Measurements from ENCODE around the gene ADCY3. TPM values are rescaled to one million over a fixed set of nuclear protein-coding genes. Genes with fewer than 3 reads are reported as not detected.

Gene ADCY3
- total RNA-seq, 1 donor from 2014 or later: 23.2 TPM

- DNase-seq (ENCODE audit: low spot score in 2 of 2) (no peak), FAIRE-seq (no peak)
Measured at GRCh38 chr2:24833821-24834732, 86.0 kb downstream of the ADCY3 start.

DNA sequence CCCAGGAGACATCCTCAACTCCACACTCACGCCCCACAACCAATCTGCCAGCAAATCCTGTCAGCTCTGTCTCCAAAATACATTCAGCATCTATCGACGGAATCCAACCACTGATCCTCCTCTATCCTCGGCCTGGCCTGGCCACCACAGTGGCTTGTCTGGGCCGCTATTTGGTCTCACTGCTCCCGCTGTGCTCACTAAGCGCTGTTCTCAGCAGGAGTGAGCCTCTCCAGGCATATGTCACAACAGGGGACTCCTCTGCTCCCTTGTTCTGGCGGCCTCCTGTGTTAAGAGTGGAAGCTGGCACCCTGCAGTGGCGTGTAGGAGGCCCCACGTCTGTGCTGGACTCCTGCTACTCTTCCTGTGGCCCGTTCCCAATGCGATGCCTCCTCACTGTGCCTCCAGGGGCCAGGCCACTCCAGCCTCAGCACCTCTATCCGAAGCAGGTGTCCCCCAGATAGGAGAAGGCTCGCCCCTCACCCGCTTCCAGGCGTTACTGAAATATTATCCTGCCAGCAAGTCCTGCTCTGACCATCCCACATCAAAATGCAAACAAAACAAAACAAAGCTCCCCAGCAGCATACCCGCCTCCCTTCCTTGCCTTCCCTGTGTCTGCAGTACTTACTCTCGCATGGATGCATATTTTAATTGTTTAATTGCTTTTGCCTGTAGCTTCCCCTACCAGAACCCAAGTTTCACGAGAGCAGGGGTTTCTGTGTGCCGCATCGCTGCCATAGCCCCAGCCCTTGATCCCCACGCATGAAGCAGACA, 86.9 kb downstream of the ADCY3 start:
- DNase-seq (ENCODE audit: low spot score in 2 of 2): no peak

GRCh38 chr2:24832521-24832920, 87.5 kb downstream of the ADCY3 start:
- DNase-seq (ENCODE audit: low spot score in 2 of 2) (no peak), FAIRE-seq (no peak)

More for the DNA sequence above, 86.9 kb downstream of the ADCY3 start:
- FAIRE-seq: no peak

DNA sequence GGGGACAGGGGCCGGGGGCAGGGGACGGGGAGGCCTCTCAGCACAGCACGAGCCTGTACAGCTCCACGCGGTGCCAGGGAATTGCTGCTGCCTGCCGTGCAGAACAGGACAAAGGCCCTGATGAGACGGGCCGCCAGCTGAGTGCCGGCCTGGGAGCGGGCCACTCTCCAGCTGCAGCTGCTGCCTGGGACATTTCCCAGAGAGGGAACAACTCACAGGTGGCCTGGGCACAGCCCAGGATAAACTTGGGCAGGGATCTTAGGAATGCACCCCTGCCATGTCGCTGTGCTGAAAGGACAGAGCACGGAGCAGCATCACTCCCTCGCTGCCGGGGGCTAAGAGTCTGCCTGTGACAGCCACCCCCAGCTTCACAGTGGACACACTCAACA, 88.0 kb downstream of the ADCY3 start:
- DNase-seq (ENCODE audit: low spot score in 2 of 2): peak; percentile 81 to 86
- FAIRE-seq: no peak

- FAIRE-seq (no peak), DNase-seq (ENCODE audit: low spot score in 2 of 2) (no peak)
Measured at GRCh38 chr2:24831221-24832072, 88.6 kb downstream of the ADCY3 start.

DNA sequence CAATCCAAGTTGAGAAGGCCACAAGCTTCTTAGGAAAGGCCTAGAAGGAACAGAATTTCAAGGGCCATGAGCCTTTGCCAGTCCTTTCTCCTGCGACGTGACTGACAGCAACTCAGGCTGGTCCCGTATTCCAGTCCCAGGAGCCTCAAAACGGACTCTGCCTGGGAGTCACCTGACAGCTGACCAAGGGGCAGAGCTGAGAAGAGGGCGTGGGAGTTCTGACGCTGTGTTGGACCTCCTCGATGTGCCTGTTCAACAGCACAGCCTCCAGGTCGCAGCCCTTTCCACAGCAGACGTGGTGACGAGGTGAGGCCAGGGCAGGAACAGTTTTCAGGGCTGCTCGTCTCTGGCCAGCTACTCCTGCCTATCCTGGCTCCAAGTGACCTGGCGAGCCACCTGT, 89.3 kb downstream of the ADCY3 start:
- no peak for DNase-seq (ENCODE audit: low spot score in 2 of 2)
- FAIRE-seq: no peak

DNA sequence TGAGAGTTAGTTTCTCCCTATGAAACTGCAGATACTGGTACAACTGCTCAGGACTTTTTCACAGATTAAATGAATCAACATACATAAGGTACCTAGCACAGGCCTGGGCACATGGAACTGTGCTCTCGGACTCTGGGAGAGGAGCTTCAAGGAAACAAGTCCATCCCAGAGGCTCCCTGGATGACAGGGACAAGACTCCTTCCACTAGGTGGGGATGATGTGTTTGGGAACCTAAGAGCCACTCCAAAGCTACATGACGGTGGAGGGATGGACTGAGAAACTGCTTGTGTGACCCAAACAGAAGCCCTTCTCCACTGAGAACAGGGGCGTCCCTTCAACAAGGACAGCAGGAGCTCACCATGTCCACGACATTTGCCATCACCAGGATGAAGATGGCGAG, 89.7 kb downstream of the ADCY3 start:
- FAIRE-seq (no peak), DNase-seq (ENCODE audit: low spot score in 2 of 2) (no peak)

DNA sequence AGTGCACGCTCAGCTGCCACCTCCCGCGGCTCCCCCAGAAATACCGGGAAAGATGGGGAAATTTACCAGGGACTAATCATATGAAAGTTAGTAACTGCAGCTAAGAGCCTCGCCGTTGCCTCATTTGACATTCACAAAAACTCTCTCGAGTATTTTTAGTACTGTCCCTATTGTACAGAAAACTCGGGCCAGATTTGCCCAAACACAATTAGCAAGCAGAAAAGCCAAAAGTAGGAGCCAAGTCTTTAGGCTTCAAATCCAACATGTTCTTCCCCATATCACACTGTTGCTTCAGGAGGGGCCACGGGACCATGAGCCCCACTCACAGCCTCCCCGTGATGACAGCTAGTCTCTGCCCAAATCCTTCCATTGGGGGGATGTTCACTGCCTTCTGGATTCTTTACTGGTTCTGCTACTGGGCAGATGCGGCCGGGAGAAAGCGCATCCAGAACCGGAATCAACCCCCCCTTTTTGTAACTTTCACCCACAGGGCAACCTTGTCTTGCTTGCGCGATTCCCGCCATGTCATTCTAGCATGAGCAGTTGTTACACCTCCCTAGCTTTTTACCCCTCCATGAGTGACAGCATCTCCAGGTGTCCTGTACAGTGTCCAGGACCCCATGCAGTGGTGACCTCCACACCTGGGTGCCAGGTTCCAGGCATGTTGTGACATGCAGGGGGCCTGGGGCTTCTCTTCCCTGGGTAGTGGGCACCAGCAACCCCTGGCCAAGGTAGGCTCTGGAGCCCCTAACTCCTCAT, 91.6 kb downstream of the ADCY3 start:
- no peak for DNase-seq (ENCODE audit: low spot score in 2 of 2)
- no peak for FAIRE-seq

DNA sequence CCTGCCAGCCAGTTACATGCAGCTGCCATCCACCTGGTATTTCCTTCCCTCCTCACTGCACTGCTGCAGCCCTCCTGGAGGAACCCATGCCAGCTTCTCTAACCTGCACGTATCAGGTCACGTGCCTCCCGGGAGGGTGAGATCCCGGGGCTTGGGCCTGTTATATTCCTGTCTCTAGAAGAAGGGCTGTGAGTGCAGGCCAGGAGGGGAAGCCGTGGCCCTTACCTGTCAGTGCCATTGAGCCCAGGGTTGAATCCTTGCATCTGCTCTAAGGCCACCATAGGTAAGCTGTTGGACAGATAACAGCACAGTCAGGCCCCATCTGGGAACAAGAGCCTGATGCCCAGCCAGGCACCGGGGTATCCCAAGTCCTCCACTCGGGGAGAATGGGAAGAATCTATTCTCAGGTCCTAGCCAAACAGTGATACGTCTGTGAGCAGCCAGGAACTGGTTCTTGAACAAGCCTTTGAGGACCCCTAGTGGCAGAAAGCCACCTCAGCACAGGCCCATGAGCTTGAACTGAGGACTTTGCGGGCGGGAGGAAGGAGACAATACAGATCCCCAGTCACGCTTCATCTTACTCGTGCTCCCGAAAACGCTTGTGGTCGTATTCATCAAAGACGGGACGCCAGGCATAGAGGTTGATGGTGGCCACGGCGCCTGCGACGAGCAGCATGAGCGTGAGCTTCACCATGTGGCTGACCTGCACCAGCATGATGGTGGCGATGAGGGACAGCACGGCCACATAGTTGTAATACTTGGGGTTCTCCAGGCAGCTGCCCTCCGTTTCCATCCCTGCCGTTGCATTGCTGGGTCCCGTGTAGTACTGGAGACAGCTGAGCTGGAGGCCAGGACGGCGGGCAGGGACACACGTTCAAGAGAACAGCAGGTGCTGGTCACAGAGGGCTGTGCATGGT, 92.5 kb downstream of the ADCY3 start:
- DNase-seq (ENCODE audit: low spot score in 2 of 2) (peak; percentile 80 to 92), FAIRE-seq (no peak)

- FAIRE-seq (no peak), DNase-seq (ENCODE audit: low spot score in 2 of 2) (no peak)
Measured at GRCh38 chr2:24826773-24827145, 93.3 kb downstream of the ADCY3 start.

- FAIRE-seq (no peak), DNase-seq (ENCODE audit: low spot score in 2 of 2) (no peak)
Measured at GRCh38 chr2:24825883-24826772, 93.9 kb downstream of the ADCY3 start.

- DNase-seq (ENCODE audit: low spot score in 2 of 2): no peak
- FAIRE-seq: no peak
Measured at GRCh38 chr2:24824966-24825882, 94.8 kb downstream of the ADCY3 start.

- FAIRE-seq (no peak), DNase-seq (ENCODE audit: low spot score in 2 of 2) (no peak)
Measured at GRCh38 chr2:24824071-24824588, 95.9 kb downstream of the ADCY3 start.

DNA sequence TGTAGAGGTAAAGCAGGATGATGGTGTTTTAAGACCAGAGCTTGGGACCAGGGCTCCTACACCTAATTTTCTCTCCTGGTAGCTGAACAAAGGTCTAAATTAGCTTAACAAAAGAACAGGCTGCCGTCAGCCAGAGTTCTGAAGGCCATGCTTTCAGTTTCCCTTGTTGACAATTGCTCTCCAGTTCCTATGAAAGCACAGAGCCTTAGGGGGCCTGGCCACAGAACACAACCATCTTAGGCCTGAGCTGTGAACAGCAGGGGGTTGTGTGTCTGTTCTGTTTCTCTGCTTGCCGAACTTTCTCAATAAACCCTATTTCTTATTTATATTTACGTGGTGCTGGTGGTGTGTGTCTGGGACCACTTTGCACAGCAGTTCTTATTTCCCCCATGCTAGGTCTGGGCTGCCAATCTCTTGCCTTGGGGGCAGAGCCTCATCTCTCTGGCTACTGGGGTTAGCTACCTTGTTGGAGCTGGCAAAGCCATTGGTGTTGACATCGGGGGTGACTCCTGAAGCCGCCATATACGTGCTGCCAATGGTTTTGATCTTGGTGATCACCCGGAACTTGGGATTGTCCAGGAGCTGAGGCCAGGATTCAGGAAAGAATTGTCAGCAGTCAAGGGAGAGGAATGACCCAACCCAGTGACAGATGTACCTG, 97.9 kb downstream of the ADCY3 start:
- FAIRE-seq (no peak), DNase-seq (ENCODE audit: low spot score in 2 of 2) (peak in 1 of 2 donors; percentile 21)

GRCh38 chr2:24821433-24821891, 98.6 kb downstream of the ADCY3 start:
- DNase-seq (ENCODE audit: low spot score in 2 of 2) (no peak), FAIRE-seq (no peak)

All from frontal cortex (tissue), 4 donors.